ENCODE measurements around the gene TPRA1.
"Not testable (repeated sequence)": the region's sequence is repeated elsewhere in the genome, so short reads cannot be mapped to it uniquely, and the experiment has no call there.

TPRA1 gene

DNA sequence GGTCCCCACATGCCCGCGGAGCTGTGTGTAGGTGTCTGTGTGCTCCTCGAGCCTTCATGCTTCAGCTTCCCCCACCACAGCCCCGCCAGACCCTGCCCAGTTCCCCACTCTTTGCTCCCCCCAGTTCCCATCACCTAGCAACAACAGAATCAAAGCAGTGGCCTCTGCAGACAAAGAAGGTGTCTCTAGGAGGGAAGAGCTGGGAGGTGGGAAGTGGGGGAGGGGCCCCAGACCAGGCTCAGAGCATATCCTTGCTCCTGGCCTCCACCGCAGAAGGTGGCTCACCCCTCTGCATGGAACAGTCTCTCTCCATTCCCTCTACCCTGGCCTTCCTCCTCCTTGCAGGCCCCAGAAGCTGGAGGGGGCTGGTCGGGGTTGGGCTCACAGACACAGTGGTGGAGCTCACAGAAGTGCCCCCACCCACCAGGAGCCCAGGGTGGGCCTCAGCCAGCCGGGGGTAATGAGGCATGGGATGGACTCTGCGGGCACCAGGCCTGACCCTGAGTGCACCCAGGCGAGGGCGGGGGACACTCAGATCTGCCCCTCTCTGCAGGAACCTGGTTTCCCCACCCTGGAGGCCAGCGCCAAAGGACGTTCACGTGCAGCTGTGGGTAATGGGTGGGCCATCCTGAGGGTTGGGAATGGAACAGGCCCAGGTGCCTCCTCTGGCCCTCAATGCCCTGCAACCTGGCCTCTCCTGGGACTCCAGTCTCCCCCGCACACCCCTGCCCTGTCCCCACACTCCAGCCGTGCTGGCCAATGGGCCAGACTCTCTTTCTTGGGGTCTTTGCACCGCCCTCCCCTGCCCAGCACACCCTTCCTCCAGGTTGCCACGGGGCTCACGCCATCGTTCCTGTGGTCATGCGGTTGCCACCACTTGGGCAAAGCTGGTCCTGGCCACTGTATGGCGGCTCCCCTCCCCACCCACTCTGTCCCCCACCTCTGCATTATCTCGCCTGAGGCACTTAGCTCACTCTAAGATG lies 53.4 kb downstream of the TPRA1 start:
- no peak for DNase-seq (ENCODE audit: low read depth)

DNA sequence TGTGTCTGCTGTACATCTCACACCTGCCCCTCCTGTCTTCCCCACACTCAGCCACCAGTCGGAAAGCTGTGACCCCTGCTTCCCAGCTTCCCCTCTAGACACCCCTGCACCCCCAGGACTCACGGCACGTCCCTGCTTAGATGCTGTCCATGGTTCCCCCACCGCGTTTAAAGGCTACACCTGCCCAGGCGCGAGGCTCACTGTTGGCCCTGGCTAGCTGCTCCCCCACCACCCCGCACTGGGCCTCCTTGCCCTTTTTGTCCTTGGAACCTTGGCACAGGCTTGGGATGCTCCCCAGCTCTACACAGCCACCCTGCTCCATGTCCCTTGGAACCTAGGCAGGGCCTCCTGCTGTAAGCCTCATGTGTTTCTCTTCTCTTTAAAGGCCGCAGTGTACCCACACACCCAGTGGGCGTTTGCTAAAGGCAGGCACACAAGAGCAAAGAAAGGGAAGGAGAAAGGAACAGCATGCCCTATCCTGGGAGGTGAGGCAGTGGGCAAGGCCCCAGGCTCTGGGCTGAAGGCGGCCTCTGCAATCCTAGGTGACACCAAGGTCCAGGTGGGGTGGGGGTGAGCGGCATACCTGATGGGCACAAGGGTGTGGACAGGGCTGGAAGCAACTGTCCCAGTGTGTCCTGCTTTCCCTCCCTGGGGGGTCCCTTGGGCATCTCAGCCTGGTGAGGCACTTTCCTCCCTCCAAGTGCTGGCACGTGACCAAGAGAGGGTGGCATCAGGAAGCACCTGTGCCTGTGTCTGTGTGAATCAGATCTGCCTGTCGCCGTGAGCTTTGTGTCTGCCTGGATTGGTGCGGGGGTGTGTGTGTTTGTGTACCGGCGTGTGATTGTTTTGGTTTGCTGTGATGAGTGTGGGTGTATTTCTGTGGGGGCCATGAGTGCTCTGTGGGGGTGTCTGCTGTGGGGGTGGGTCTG lies 54.4 kb downstream of the TPRA1 start:
- DNase-seq (ENCODE audit: low read depth): no peak

DNA sequence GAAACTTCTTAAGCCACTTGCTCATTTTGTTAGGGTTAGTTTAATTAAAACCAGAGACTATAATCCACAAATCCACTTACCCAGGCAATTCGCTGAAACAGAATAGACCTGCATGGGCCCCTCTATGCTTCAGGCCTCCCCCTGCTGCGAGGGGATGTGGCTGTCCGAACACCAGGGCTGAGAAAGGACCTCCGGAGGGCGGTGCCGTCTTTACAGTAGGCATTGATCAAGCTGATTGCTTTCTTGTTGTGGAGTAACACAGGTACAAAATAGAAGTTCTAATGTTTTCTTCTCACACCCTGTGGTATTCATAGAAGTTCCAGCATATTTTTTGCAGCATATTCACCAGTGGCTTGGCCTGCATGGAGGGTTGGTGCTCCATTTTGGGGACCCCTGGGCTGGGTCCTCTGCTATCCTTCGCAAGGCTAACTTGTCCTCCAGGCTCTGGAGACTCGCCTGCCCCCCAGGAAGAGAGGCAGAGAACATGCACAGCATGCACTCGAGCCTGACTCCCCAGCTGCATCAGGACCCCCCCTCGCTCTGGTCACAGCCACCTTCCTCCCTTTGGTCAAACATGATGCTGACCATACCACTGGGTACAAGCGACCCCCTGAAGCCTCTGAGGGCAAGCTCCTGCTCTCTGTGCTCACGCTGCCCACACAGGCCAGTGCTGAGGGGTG lies 55.3 kb downstream of the TPRA1 start:
- DNase-seq (ENCODE audit: low read depth): no peak

DNA sequence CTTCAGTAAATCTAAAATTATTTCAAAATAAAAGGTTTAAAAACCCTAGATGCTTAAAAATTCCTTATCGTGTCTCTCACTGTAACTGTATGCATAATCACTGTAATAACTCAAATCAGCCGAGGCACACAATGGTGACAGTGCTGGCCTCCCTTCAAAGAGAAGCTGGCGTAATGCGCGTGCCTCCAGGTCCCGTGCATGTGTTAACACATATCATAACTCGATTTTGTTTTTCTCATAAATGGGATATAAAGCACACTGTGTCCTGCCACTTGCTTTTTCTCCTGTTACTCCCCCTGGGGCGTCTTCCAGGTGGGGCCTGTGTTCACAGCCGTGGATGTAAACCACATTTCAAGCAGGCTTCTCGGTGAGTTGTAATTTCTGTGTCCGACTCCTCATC lies 56.0 kb downstream of the TPRA1 start:
- DNase-seq (ENCODE audit: low read depth): no peak

DNA sequence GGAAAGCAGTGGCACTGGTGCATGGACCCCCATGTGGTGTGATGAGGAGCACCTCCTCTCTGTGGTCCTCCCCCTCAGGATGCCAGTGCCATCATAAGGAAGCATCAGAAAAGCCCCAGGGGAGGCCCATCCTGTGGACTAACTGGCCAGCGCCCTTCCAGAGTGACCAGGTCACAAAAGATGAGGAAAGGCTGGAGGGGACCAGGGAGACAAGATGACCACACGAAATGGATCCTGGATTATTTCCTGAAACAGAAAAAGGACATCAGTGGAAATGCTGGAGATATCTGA lies 56.4 kb downstream of the TPRA1 start:
- no peak for DNase-seq (ENCODE audit: low read depth)

DNA sequence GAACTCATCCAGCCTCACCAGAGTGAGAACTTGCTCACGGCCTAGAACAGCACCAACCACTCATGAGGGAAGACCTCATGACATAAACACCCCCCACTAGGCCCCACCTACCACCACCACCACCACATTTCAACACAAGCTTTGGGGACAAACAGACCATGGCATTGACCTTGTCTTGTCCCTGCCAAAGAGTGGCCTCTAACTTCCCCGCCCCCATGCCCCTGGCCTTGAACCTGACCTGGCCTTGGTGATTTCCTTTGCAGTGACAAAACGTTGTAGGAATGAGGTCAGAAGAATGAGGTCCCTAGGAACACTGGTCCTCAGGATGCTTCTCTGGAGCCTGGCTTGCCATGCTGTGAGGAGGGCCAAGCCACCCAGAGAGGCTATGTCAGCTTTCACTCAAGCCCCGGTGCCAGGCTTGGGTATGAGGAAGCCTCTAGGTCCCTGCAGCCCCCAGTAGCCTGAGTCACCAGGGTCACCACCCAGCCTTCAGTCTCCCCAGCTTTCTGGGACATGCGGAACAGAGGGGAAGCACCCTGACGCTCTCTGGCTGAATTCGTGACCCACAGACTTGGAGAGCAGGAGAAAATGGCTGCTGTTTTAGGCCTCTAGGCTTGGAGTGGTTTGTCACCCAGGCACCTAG lies 57.9 kb downstream of the TPRA1 start:
- no peak for DNase-seq (ENCODE audit: low read depth)

DNA sequence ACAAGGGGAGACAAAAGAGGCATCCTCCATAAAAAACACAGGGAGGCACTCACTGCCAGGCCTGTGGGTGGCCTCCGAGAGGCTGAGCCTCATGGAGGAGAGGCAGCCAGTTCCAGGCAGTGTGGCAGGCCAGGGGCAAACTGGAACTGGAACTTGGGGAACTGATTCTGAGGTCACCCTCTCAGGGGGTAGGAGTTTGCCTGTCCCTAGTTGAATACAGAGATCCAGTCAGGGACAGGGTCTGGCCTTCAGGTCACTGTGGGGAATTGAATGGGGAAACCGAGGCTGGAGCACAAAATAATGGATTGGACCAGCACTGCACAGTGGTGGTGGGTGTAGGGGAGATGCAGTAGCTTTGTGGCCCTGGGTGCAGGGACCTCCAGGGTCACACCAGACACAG lies 58.7 kb downstream of the TPRA1 start:
- DNase-seq (ENCODE audit: low read depth): no peak

DNA sequence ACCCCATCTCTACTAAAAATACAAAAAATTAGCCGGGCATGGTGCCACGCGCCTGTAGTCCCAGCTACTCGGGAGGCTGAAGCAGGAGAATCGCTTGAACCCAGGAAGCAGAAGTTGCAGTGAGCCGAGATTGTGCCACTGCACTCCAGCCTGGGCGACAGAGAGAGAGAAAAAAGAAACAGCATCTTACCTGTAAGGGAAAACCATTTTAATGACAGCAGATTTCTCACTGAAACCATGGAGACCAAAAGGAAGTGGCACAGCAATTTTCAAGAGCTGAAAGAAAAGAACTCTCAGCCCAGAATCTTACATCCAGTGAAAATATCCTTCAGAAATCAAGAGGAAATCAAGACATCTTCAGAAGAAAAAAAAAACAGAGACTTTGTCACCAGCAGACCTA lies 59.7 kb downstream of the TPRA1 start:
- not testable (repeated sequence) for DNase-seq (ENCODE audit: low read depth)

DNA sequence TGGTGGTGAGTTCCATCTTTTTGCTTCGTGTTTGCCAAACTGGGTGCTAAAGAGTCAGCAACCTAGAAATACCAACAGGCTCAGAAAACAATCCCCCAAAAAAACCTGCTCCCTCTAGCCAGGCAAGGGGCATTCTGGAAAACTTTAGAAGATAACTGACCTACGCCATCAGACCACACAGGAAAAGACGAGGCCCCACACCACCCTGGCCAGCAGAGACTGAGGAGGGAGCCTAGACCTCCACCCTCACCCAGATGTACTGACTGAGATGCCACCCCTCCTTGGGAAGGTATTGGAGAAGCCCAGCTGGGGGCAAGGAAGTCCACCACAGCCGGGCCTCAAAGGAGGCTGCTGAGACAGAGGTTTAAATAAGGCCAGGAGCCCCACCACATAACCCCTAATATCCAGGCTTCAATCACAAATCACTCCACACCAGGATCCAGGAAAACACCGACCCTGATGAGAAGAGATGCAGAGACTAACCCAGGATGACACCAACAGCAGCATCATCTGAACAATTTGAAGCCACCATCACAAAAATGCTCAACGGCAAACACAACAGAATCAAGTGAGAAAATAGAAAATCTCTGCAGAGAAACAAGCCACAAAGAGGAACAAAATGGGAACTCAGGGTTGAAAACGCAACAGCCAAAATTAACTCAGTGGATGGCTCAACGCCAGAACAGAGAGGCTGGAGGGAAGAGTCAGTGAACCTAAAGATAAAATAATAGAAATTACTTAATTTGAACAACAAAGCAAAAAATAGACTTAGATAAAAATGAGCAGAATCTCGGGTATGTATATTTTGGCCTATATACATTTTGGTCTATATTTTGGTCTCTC lies 61.0 kb downstream of the TPRA1 start:
- no peak for DNase-seq (ENCODE audit: low read depth)

DNA sequence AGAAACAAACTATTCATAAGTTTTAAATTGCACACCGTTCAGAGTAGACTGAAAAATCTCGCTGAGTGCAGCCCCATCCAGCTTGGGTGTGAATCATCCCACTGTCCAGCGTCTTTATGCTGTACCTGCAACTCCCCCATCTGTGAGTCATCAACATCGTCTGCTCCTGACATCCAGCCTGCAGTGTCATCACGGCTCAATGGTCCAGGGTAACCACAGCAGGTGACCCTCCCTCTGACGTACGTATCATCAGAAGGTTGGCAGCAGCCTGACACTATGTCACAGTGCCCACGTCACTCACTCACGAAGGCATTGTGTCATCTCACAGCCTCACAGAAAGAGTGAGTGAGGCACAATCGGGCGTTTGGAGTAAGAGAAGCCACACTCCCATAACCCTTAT lies 65.2 kb downstream of the TPRA1 start:
- no peak for DNase-seq (ENCODE audit: low read depth)

DNA sequence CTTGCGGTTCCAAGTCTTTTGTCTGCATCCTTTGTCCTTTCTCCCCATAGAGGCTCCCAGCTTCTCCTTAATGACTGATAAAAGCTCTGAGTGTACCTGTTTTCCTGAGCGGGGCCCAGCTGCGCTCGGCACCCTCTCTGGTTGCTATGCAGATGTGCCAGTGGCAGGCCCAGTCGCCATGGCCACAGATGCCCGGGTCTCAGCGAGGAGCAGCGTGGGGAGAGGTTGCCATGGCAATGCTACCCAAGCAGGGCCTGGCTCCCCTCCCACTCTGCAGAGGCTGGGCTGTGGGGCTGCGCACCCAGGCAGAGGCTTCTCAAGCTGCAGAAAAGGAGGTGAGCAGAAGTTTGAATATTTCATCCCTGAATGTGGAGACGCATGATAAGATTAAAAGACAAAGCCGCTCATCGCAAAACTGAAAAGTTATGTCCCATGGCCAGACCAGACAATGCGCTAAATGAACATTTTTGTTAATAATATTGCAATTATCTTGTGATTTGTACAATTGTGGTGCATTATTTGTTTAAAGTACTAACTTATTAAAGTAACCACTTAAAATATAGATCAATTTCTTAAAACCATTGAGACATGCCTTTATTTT lies 66.1 kb downstream of the TPRA1 start:
- DNase-seq (ENCODE audit: low read depth): no peak

Data from stimulated activated CD8-positive, alpha-beta memory T cell treated with anti-CD3 and anti-CD28 coated beads, Interleukin-4, amount 100 ng/mL, for 24 hours (primary cell).